ENCODE results near the gene MICAL2.

The MICAL2 gene

GRCh38 chr11:12253843-12254281, 143.5 kb downstream of the MICAL2 start:
- TF ChIP-seq POU2F2 (IDR thresholded peaks at IDR 0.05; ENCODE audit: low read depth, low read length) (no peak), TAF1 (IDR thresholded peaks at IDR 0.05; ENCODE audit: low read depth, low read length) (no peak), POLR2A (IDR thresholded peaks at IDR 0.05; ENCODE audit: low read depth, low read length) (no peak), SPI1 (IDR thresholded peaks at IDR 0.05; ENCODE audit: low read depth, low read length) (no peak), POLR2AphosphoS5 (IDR thresholded peaks at IDR 0.05; ENCODE audit: low read depth, low read length) (no peak), PAX5 (IDR thresholded peaks at IDR 0.05; ENCODE audit: insufficient read depth, low read length, severe bottlenecking) (no peak)
- FAIRE-seq (no peak), DNase-seq (ENCODE audit: insufficient read length, low spot score) (no peak)

GRCh38 chr11:12258451-12258850, 148.1 kb downstream of the MICAL2 start:
- FAIRE-seq: no peak
- DNase-seq (ENCODE audit: insufficient read length, low spot score): no peak
- TF ChIP-seq POLR2AphosphoS5 (IDR thresholded peaks at IDR 0.05; ENCODE audit: low read depth, low read length) (no peak), PAX5 (IDR thresholded peaks at IDR 0.05; ENCODE audit: insufficient read depth, low read length, severe bottlenecking) (no peak), TAF1 (IDR thresholded peaks at IDR 0.05; ENCODE audit: low read depth, low read length) (no peak)

GRCh38 chr11:12259956-12260355, 149.6 kb downstream of the MICAL2 start:
- TF ChIP-seq POU2F2 (IDR thresholded peaks at IDR 0.05; ENCODE audit: low read depth, low read length) (no peak), PAX5 (IDR thresholded peaks at IDR 0.05; ENCODE audit: insufficient read depth, low read length, severe bottlenecking) (no peak), SPI1 (IDR thresholded peaks at IDR 0.05; ENCODE audit: low read depth, low read length) (no peak), POLR2A (IDR thresholded peaks at IDR 0.05; ENCODE audit: low read depth, low read length) (no peak), TAF1 (IDR thresholded peaks at IDR 0.05; ENCODE audit: low read depth, low read length) (no peak), POLR2AphosphoS5 (IDR thresholded peaks at IDR 0.05; ENCODE audit: low read depth, low read length) (no peak)
- FAIRE-seq (no peak), DNase-seq (ENCODE audit: insufficient read length, low spot score) (no peak)

- FAIRE-seq (no peak), DNase-seq (ENCODE audit: insufficient read length, low spot score) (no peak)
- TF ChIP-seq SPI1 (IDR thresholded peaks at IDR 0.05; ENCODE audit: low read depth, low read length) (no peak), TAF1 (IDR thresholded peaks at IDR 0.05; ENCODE audit: low read depth, low read length) (no peak), PAX5 (IDR thresholded peaks at IDR 0.05; ENCODE audit: insufficient read depth, low read length, severe bottlenecking) (no peak), POLR2AphosphoS5 (IDR thresholded peaks at IDR 0.05; ENCODE audit: low read depth, low read length) (no peak), POLR2A (IDR thresholded peaks at IDR 0.05; ENCODE audit: low read depth, low read length) (no peak), POU2F2 (IDR thresholded peaks at IDR 0.05; ENCODE audit: low read depth, low read length) (no peak)
Measured at GRCh38 chr11:12260731-12261521, 150.5 kb downstream of the MICAL2 start.

GRCh38 chr11:12261551-12261950, 151.2 kb downstream of the MICAL2 start:
- DNase-seq (ENCODE audit: insufficient read length, low spot score) (no peak), FAIRE-seq (no peak)
- no peak for TF ChIP-seq POLR2AphosphoS5 (IDR thresholded peaks at IDR 0.05; ENCODE audit: low read depth, low read length)

- DNase-seq (ENCODE audit: insufficient read length, low spot score): no peak
- no peak for TF ChIP-seq POLR2AphosphoS5 (IDR thresholded peaks at IDR 0.05; ENCODE audit: low read depth, low read length)
- TF ChIP-seq POU2F2 (IDR thresholded peaks at IDR 0.05; ENCODE audit: low read depth, low read length): no peak
- TF ChIP-seq TAF1 (IDR thresholded peaks at IDR 0.05; ENCODE audit: low read depth, low read length): no peak
- TF ChIP-seq POLR2A (IDR thresholded peaks at IDR 0.05; ENCODE audit: low read depth, low read length): no peak
- no peak for TF ChIP-seq SPI1 (IDR thresholded peaks at IDR 0.05; ENCODE audit: low read depth, low read length)
- no peak for TF ChIP-seq PAX5 (IDR thresholded peaks at IDR 0.05; ENCODE audit: insufficient read depth, low read length, severe bottlenecking)
- FAIRE-seq: no peak
Measured at GRCh38 chr11:12263141-12263693, 152.8 kb downstream of the MICAL2 start.

GRCh38 chr11:12264361-12264760, 154.0 kb downstream of the MICAL2 start:
- no peak for DNase-seq (ENCODE audit: insufficient read length, low spot score)
- no peak for FAIRE-seq
- TF ChIP-seq POLR2A (IDR thresholded peaks at IDR 0.05; ENCODE audit: low read depth, low read length): no peak
- no peak for TF ChIP-seq SPI1 (IDR thresholded peaks at IDR 0.05; ENCODE audit: low read depth, low read length)
- no peak for TF ChIP-seq POU2F2 (IDR thresholded peaks at IDR 0.05; ENCODE audit: low read depth, low read length)
- no peak for TF ChIP-seq PAX5 (IDR thresholded peaks at IDR 0.05; ENCODE audit: insufficient read depth, low read length, severe bottlenecking)
- no peak for TF ChIP-seq POLR2AphosphoS5 (IDR thresholded peaks at IDR 0.05; ENCODE audit: low read depth, low read length)
- TF ChIP-seq TAF1 (IDR thresholded peaks at IDR 0.05; ENCODE audit: low read depth, low read length): no peak

GRCh38 chr11:12266132-12266531, 155.7 kb downstream of the MICAL2 start:
- DNase-seq (ENCODE audit: insufficient read length, low spot score): no peak

GRCh38 chr11:12266943-12267342, 156.6 kb downstream of the MICAL2 start:
- no peak for TF ChIP-seq SPI1 (IDR thresholded peaks at IDR 0.05; ENCODE audit: low read depth, low read length)
- no peak for TF ChIP-seq PAX5 (IDR thresholded peaks at IDR 0.05; ENCODE audit: insufficient read depth, low read length, severe bottlenecking)
- no peak for TF ChIP-seq POLR2AphosphoS5 (IDR thresholded peaks at IDR 0.05; ENCODE audit: low read depth, low read length)
- TF ChIP-seq POU2F2 (IDR thresholded peaks at IDR 0.05; ENCODE audit: low read depth, low read length): no peak
- no peak for TF ChIP-seq POLR2A (IDR thresholded peaks at IDR 0.05; ENCODE audit: low read depth, low read length)
- TF ChIP-seq TAF1 (IDR thresholded peaks at IDR 0.05; ENCODE audit: low read depth, low read length): no peak
- no peak for DNase-seq (ENCODE audit: insufficient read length, low spot score)
- no peak for FAIRE-seq

More at GRCh38 chr11:12266132-12266531, 155.7 kb downstream of the MICAL2 start:
- TF ChIP-seq PAX5 (IDR thresholded peaks at IDR 0.05; ENCODE audit: insufficient read depth, low read length, severe bottlenecking) (no peak), POU2F2 (IDR thresholded peaks at IDR 0.05; ENCODE audit: low read depth, low read length) (no peak), TAF1 (IDR thresholded peaks at IDR 0.05; ENCODE audit: low read depth, low read length) (no peak), POLR2AphosphoS5 (IDR thresholded peaks at IDR 0.05; ENCODE audit: low read depth, low read length) (no peak), POLR2A (IDR thresholded peaks at IDR 0.05; ENCODE audit: low read depth, low read length) (no peak), SPI1 (IDR thresholded peaks at IDR 0.05; ENCODE audit: low read depth, low read length) (no peak)
- no peak for FAIRE-seq

- TF ChIP-seq PAX5 (IDR thresholded peaks at IDR 0.05; ENCODE audit: insufficient read depth, low read length, severe bottlenecking) (no peak), POLR2AphosphoS5 (IDR thresholded peaks at IDR 0.05; ENCODE audit: low read depth, low read length) (no peak), POU2F2 (IDR thresholded peaks at IDR 0.05; ENCODE audit: low read depth, low read length) (no peak), SPI1 (IDR thresholded peaks at IDR 0.05; ENCODE audit: low read depth, low read length) (no peak), POLR2A (IDR thresholded peaks at IDR 0.05; ENCODE audit: low read depth, low read length) (no peak), TAF1 (IDR thresholded peaks at IDR 0.05; ENCODE audit: low read depth, low read length) (no peak)
- FAIRE-seq: no peak
- DNase-seq (ENCODE audit: insufficient read length, low spot score): no peak
Measured at GRCh38 chr11:12267921-12268320, 157.5 kb downstream of the MICAL2 start.
